ENCODE data around the gene MMAB. TPM values are rescaled to one million over a fixed set of nuclear protein-coding genes. Genes with fewer than 3 reads are reported as not detected.

The MMAB gene
- total RNA-seq, 2 donors from 2014 or later, result 23.1 to 79.2 TPM

GRCh38 chr12:109563291-109564284 lies 9.7 kb downstream of the MMAB start:
- DNase-seq (ENCODE audit: low spot score), result no peak
- TF ChIP-seq POLR2AphosphoS5 (IDR thresholded peaks at IDR 0.05) (no peak), POLR2A (IDR thresholded peaks at IDR 0.05) (no peak), CTCF (IDR thresholded peaks at IDR 0.05) (no peak)
- H3K36me3 ChIP-seq, result peaks cover 0 to 12% of the 10 kb centered on the region in 2 donors
- intact Hi-C loops (cut with DNase I), result no loop called here
- 90% methylated on average over 30 of the region's 30 CpGs for WGBS
- H3K9me3 ChIP-seq, result no peaks in the 10 kb centered on the region
- H3K27me3 ChIP-seq (replicated peaks; ENCODE audit: insufficient read depth), result no peaks in the 10 kb centered on the region
- no peak overlapping the region for H3K27ac ChIP-seq
- H3K4me1 ChIP-seq (replicated peaks), result no peaks in the 10 kb centered on the region
- H3K4me3 ChIP-seq, result no peak overlapping the region

- H3K4me3 ChIP-seq, result no peak overlapping the region
- H3K36me3 ChIP-seq, result peaks cover 0 to 12% of the 10 kb centered on the region in 2 donors
- H3K4me1 ChIP-seq (replicated peaks), result no peaks in the 10 kb centered on the region
- H3K27me3 ChIP-seq (replicated peaks; ENCODE audit: insufficient read depth), result no peaks in the 10 kb centered on the region
- no peak for DNase-seq (ENCODE audit: low spot score)
- H3K9me3 ChIP-seq, result no peaks in the 10 kb centered on the region
- intact Hi-C loops (cut with DNase I), result no loop called here
- WGBS, result 94% methylated on average over 4 of the region's 4 CpGs
- TF ChIP-seq POLR2A (IDR thresholded peaks at IDR 0.05), result no peak
- TF ChIP-seq CTCF (IDR thresholded peaks at IDR 0.05), result no peak
- no peak for TF ChIP-seq POLR2AphosphoS5 (IDR thresholded peaks at IDR 0.05)
- H3K27ac ChIP-seq, result no peak overlapping the region
Observed at GRCh38 chr12:109562871-109563270, 10.4 kb downstream of the MMAB start.

GRCh38 chr12:109561711-109562030 lies 11.6 kb downstream of the MMAB start:
- Histone ChIP-seq H3K4me3 (no peak overlapping the region), H3K9me3 (no peaks in the 10 kb centered on the region), H3K27me3 (replicated peaks; ENCODE audit: insufficient read depth) (no peaks in the 10 kb centered on the region), H3K27ac (no peak overlapping the region), H3K36me3 (peaks cover 0 to 12% of the 10 kb centered on the region in 2 donors), H3K4me1 (replicated peaks) (no peaks in the 10 kb centered on the region)
- no peak for DNase-seq (ENCODE audit: low spot score)
- TF ChIP-seq POLR2A (IDR thresholded peaks at IDR 0.05), result no peak
- TF ChIP-seq POLR2AphosphoS5 (IDR thresholded peaks at IDR 0.05), result no peak
- no peak for TF ChIP-seq CTCF (IDR thresholded peaks at IDR 0.05)
- WGBS, result 98% methylated on average over 10 of the region's 10 CpGs
- intact Hi-C loops (cut with DNase I), result no loop called here

- no peak for DNase-seq (ENCODE audit: low spot score)
- Histone ChIP-seq H3K9me3 (no peaks in the 10 kb centered on the region), H3K27ac (no peak overlapping the region), H3K4me3 (no peak overlapping the region), H3K4me1 (replicated peaks) (no peaks in the 10 kb centered on the region), H3K36me3 (peaks cover 0 to 12% of the 10 kb centered on the region in 2 donors), H3K27me3 (replicated peaks; ENCODE audit: insufficient read depth) (no peaks in the 10 kb centered on the region)
- 80% methylated on average over 30 of the region's 30 CpGs for WGBS
- no peak for TF ChIP-seq CTCF (IDR thresholded peaks at IDR 0.05)
- no peak for TF ChIP-seq POLR2A (IDR thresholded peaks at IDR 0.05)
- TF ChIP-seq POLR2AphosphoS5 (IDR thresholded peaks at IDR 0.05), result no peak
- intact Hi-C loops (cut with DNase I), result no loop called here
Observed at GRCh38 chr12:109560867-109561710, 12.2 kb downstream of the MMAB start.
